Pancreas (tissue), 10 donors: ENCODE measurements around the gene TTC38. TPM values are rescaled to one million over a fixed set of nuclear protein-coding genes. Genes with fewer than 3 reads are reported as not detected.

Experiments
- ATAC-seq, 4 donors: fragments of 200-7000 bp; cut with Tn5 transposase; one replicate each; pipeline versions ENCODE4 v1.8.0 to v1.9.1; 2020; ENCODE audit warnings: mild to moderate bottlenecking in 4 of 4, moderate library complexity in 4 of 4
- DNase-seq, 6 donors: peaks; one replicate each; pipeline ENCODE4 v3.0.0-alpha.2; 2020
- FAIRE-seq: peaks from 2 replicates; lab custom pipeline; 2012; peaks lifted over from hg19 to GRCh38; lab: Jason Lieb, UNC
- H3K27ac ChIP-seq, 4 donors: fragments of 200-600 bp; sonication (generic); 1 replicate in 3 of 4; 2 replicates in 1 of 4; pipeline versions ENCODE4 v1.5.0 to v1.8.0; 2020
- H3K27me3 ChIP-seq, 4 donors: fragments of 200-600 bp; one replicate each; pipeline ENCODE4 v1.8.0; 2021
- H3K36me3 ChIP-seq, 3 donors: fragments of 200-600 bp; sonication (generic) in 1 of 3; one replicate each; pipeline versions ENCODE4 v1.5.0 to v1.8.0; 2020 to 2021
- H3K4me1 ChIP-seq, 3 donors: fragments of 200-600 bp; one replicate each; pipeline ENCODE4 v1.8.0; 2021
- H3K4me3 ChIP-seq, 4 donors: fragments of 200-600 bp; sonication (generic) in 2 of 4; one replicate each; pipeline versions ENCODE4 v1.5.0 to v1.8.0; 2020 to 2021
- H3K9me3 ChIP-seq, 4 donors: fragments of 200-600 bp; one replicate each; pipeline ENCODE4 v1.8.0; 2021
- CTCF ChIP-seq, 4 donors: fragments of 200-600 bp; sonication (generic) in 3 of 4; IDR thresholded peaks; one replicate each; pipeline versions ENCODE4 v1.5.0 to v1.8.0; 2021; ENCODE audit warnings: antibody characterized with exemption in 4 of 4
- WGBS, 2 donors: extraction: QIAGEN DNeasy Blood & Tissue Kit; methylation state at CpG; one replicate each; pipeline ENCODE4 v1.1.7; 2013; 5-methylcytosine and 5-hydroxymethylcytosine counted together
- intact Hi-C, 3 donors: fragments of 100-400 bp; cut with DNase I; formaldehyde crosslinking; loops; one replicate each; pipeline versions ENCODE4 v1.11.1 to v1.14.2; 2022
- polyA plus RNA-seq, 2 donors: library from polyadenylated mRNA; stranded (reverse); fragments of 200-250 nt; gene quantifications; one replicate each; pipeline ENCODE4 v1.2.3, GENCODE V29; 2013
- total RNA-seq, 6 donors: library from RNA; stranded (reverse); fragmentation: NEBNext Ultra II Directional in 4 of 6; extraction: Animal tissue kit (Norgen Biotek cat#: 25700) in 4 of 6; gene quantifications; one replicate each; pipeline versions ENCODE4 v1.2.1 to v1.2.4, GENCODE V29; 2021 to 2023
- donor health status: healthy with polysubstance abuse.
- donor health status: DM: no; HTN: no; CAD: no; lungs with moderate emphysema.
- donor health status: DM: no; HTN: no; CAD: no.
- donor health status: control.
- donor health status: control.
- donor health status: Bipolar disorder and iron deficiency.
- donor health status: DM: yes; HTN: yes; CAD: no.
- donor health status: DM: no; HTN: no; CAD: no.
- donor health status: DM: no; HTN: no; CAD: no.
- donor health status: DM: yes; HTN: yes; CAD: no.

TTC38 gene
- total and polyA plus RNA-seq, 8 donors, result 18.6 to 32.8 (median 23.3) TPM

GRCh38 chr22:46272196-46272595 lies 4.4 kb downstream of the TTC38 start:
- Histone ChIP-seq H3K36me3 (peaks cover 0 to 33% (median 24%) of the 10 kb centered on the region in 3 donors), H3K4me3 (no peak overlapping the region), H3K9me3 (no peaks in the 10 kb centered on the region), H3K27ac (no peak overlapping the region), H3K4me1 (peaks cover 2 to 15% (median 2%) of the 10 kb centered on the region in 3 donors), H3K27me3 (no peaks in the 10 kb centered on the region)
- no peak for TF ChIP-seq CTCF (IDR thresholded peaks at IDR 0.05)
- FAIRE-seq (no peak), DNase-seq (no peak), ATAC-seq (no peak)
- intact Hi-C loops, result no loop called here
- 95 to 97% methylated on average over 8 of the region's 8 CpGs for WGBS, 2 donors

GRCh38 chr22:46272762-46273431 lies 5.1 kb downstream of the TTC38 start:
- TF ChIP-seq CTCF (IDR thresholded peaks at IDR 0.05), result no peak
- Histone ChIP-seq H3K9me3 (no peaks in the 10 kb centered on the region), H3K27ac (no peak overlapping the region), H3K4me3 (no peak overlapping the region), H3K4me1 (peaks cover 0 to 13% (median 0%) of the 10 kb centered on the region in 3 donors), H3K36me3 (peaks cover 0 to 35% (median 25%) of the 10 kb centered on the region in 3 donors), H3K27me3 (no peaks in the 10 kb centered on the region)
- ATAC-seq (no peak), DNase-seq (no peak), FAIRE-seq (no peak)
- intact Hi-C loops, result no loop called here
- WGBS, 2 donors, result 94 to 97% methylated on average over 12 of the region's 12 CpGs

- H3K9me3 ChIP-seq, result no peaks in the 10 kb centered on the region
- no peak overlapping the region for H3K27ac ChIP-seq
- DNase-seq, result no peak
- no peaks in the 10 kb centered on the region for H3K27me3 ChIP-seq
- H3K4me3 ChIP-seq, result no peak overlapping the region
- no peak for TF ChIP-seq CTCF (IDR thresholded peaks at IDR 0.05)
- ATAC-seq, result no peak
- FAIRE-seq, result no peak
- peaks cover 0 to 10% (median 0%) of the 10 kb centered on the region in 3 donors for H3K4me1 ChIP-seq
- peaks cover 0 to 42% (median 32%) of the 10 kb centered on the region in 3 donors for H3K36me3 ChIP-seq
- 95% methylated on average over 12 of the region's 12 CpGs for WGBS, 2 donors
- intact Hi-C loops, result no loop called here
Measured at GRCh38 chr22:46273432-46274148, 5.8 kb downstream of the TTC38 start.

GRCh38 chr22:46274381-46274780 lies 6.6 kb downstream of the TTC38 start:
- Histone ChIP-seq H3K4me3 (no peak overlapping the region), H3K27me3 (no peaks in the 10 kb centered on the region), H3K36me3 (peaks cover 0 to 50% (median 37%) of the 10 kb centered on the region in 3 donors), H3K9me3 (no peaks in the 10 kb centered on the region), H3K4me1 (peaks cover 0 to 2% (median 0%) of the 10 kb centered on the region in 3 donors), H3K27ac (no peak overlapping the region)
- DNase-seq, result no peak
- no peak for TF ChIP-seq CTCF (IDR thresholded peaks at IDR 0.05)
- no peak for FAIRE-seq
- intact Hi-C loops, result no loop called here
- 98% methylated on average over 8 of the region's 8 CpGs for WGBS, 2 donors
- no peak for ATAC-seq
